Ovary (tissue), 9 donors: ENCODE measurements around the gene RNF217. TPM values are rescaled to one million over a fixed set of nuclear protein-coding genes. Genes with fewer than 3 reads are reported as not detected.
"Not testable (repeated sequence)": the region's sequence is repeated elsewhere in the genome, so short reads cannot be mapped to it uniquely, and the experiment has no call there.

ENCODE experiments used
- DNase-seq, 5 donors: peaks; one replicate each; pipeline ENCODE4 v3.0.0-alpha.2; 2019 to 2020
- H3K27ac ChIP-seq, 2 donors: fragments of 200-600 bp; one replicate each; pipeline versions ENCODE4 v1.5.1 to v1.8.0; 2019 to 2022
- H3K27me3 ChIP-seq: fragments of 200-600 bp; one replicate; pipeline ENCODE4 v1.8.0; 2022
- H3K36me3 ChIP-seq: fragments of 200-600 bp; sonication (generic); one replicate; pipeline ENCODE4 v1.5.1; 2019
- H3K4me1 ChIP-seq: one replicate; pipeline ENCODE4 v1.8.1; 2013; ENCODE audit warnings: mild to moderate bottlenecking, moderate library complexity; ENCODE audit not compliant: insufficient read depth
- H3K4me3 ChIP-seq: fragments of 200-600 bp; sonication (generic); one replicate; pipeline ENCODE4 v1.5.1; 2017
- H3K9me3 ChIP-seq, 2 donors: fragments of 200-600 bp in 1 of 2; sonication (generic) in 1 of 2; one replicate each; pipeline versions ENCODE4 v1.5.1 to v1.8.1; 2013 to 2019; ENCODE audit warnings: mild to moderate bottlenecking in 1 of 2, moderate library complexity in 1 of 2
- EP300 ChIP-seq: sonication (generic); formaldehyde crosslinking; IDR thresholded peaks from one replicate; pipeline ENCODE4 v1.6.1; 2017; ENCODE audit warnings: antibody characterized with exemption
- POLR2A ChIP-seq: fragments of 450-650 bp; IDR thresholded peaks from one replicate; pipeline ENCODE4 v1.6.1; 2017; ENCODE audit warnings: antibody characterized with exemption, mild to moderate bottlenecking, moderate library complexity
- WGBS, 3 donors: extraction: QIAGEN DNeasy Blood & Tissue Kit in 1 of 3; methylation state at CpG; one replicate each; pipeline versions ENCODE4 v1.1.5 to v1.1.7; 2013 to 2017; 5-methylcytosine and 5-hydroxymethylcytosine counted together
- intact Hi-C, 4 donors: fragments of 100-400 bp; cut with DNase I; formaldehyde crosslinking; loops; one replicate each; pipeline versions ENCODE4 v1.11.0 to v1.15.1; 2022 to 2023
- polyA plus RNA-seq, 2 donors: library from polyadenylated mRNA; stranded (reverse); fragments of 200-250 nt in 1 of 2; fragments of 350-450 nt in 1 of 2; fragmentation: Illumina TruSeq in 1 of 2; extraction: RNeasy Lipid Tissue Mini Kit (QIAGEN cat#74804) in 1 of 2; gene quantifications; one replicate each; pipeline ENCODE4 v1.2.3, GENCODE V29; 2013 to 2014
- total RNA-seq, 7 donors: library from RNA; depleted of rRNA in 2 of 7; stranded (reverse); fragments of >200 nt in 2 of 7; fragmentation: NEBNext Ultra II Directional in 3 of 7; extraction: Animal tissue kit (Norgen Biotek cat#: 25700) in 3 of 7; gene quantifications; one replicate each; pipeline versions ENCODE4 v1.1.0 to v1.2.4, GENCODE V29; 2016 to 2023
- TF ChIP-seq, protein P1 (sequence below), 3 donors: fragments of 450-650 bp in 2 of 3; fragments of 200-600 bp in 1 of 3; IDR thresholded peaks; one replicate each; pipeline versions ENCODE4 v1.5.1 to v1.8.0; 2016 to 2022; ENCODE audit warnings: antibody characterized with exemption in 3 of 3, mild to moderate bottlenecking in 1 of 3
- donor health status: DM: no; HTN: no; CAD: no; lungs with moderate emphysema.
- donor health status: DM: no; HTN: no; CAD: no.
- donor health status: Bipolar disorder and iron deficiency.
- donor health status: DM: yes; HTN: yes; CAD: no.
- donor health status: DM: no; HTN: no; CAD: no.
- donor health status: DM: yes; HTN: yes; CAD: no.

The RNF217 gene
- total and polyA plus RNA-seq, 9 donors, result 5.8 to 40.4 (median 33.6) TPM

DNA sequence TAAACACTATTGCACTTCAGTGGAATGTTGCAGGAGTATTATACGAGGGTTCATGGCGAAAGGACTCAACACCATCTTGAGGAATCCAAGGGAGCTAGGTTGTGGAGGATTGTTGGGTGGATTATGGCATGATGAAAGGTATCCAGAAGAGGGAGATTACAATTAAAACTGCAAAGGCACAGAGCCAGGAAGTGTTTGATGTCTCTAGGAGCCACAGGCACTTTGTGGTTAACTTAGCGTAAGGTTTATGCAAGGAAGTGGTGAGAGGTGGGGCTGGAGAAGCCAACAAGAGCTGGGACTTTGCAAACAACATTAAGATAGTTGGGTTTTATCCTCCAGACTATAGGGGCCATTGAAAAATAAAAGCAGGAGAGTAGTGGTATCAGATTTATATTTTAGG, 104.7 kb downstream of the RNF217 start:
- H3K27ac ChIP-seq, result no peak overlapping the region
- TF ChIP-seq POLR2A (no peak), EP300 (no peak)
- TF ChIP-seq, protein P1, sequence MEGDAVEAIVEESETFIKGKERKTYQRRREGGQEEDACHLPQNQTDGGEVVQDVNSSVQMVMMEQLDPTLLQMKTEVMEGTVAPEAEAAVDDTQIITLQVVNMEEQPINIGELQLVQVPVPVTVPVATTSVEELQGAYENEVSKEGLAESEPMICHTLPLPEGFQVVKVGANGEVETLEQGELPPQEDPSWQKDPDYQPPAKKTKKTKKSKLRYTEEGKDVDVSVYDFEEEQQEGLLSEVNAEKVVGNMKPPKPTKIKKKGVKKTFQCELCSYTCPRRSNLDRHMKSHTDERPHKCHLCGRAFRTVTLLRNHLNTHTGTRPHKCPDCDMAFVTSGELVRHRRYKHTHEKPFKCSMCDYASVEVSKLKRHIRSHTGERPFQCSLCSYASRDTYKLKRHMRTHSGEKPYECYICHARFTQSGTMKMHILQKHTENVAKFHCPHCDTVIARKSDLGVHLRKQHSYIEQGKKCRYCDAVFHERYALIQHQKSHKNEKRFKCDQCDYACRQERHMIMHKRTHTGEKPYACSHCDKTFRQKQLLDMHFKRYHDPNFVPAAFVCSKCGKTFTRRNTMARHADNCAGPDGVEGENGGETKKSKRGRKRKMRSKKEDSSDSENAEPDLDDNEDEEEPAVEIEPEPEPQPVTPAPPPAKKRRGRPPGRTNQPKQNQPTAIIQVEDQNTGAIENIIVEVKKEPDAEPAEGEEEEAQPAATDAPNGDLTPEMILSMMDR (IDR thresholded peaks at IDR 0.05), result no peak
- no peaks in the 10 kb centered on the region for H3K9me3 ChIP-seq
- WGBS, 3 donors, result 93 to 95% (median 93%) methylated on average over 3 of the region's 3 CpGs
- H3K27me3 ChIP-seq, result no peaks in the 10 kb centered on the region
- H3K36me3 ChIP-seq, result no peaks in the 10 kb centered on the region
- no peak overlapping the region for H3K4me3 ChIP-seq
- no peaks in the 10 kb centered on the region for H3K4me1 ChIP-seq
- no peak for DNase-seq
- intact Hi-C loops, result no loop called here

DNA sequence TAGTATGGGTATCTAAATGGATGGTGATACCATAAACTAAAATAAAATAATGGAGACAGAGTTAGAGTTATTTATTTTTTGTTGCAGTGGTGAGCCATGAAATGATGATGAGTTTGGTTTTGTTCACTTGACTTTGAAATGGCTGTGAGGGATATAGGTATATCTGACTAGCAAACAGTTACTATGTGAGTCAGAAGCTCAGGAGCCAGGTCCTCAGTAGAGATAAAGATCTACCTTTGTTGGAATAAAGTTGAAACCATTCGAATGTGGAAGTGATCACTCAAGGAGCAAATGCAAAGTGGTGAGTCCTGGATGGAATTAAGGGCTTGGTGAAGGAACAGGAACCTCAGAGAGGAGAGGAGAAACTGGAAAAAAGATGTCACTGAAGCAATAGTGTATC, 105.3 kb downstream of the RNF217 start:
- Histone ChIP-seq H3K27me3 (no peaks in the 10 kb centered on the region), H3K27ac (no peak overlapping the region), H3K36me3 (no peaks in the 10 kb centered on the region), H3K9me3 (no peaks in the 10 kb centered on the region), H3K4me3 (no peak overlapping the region), H3K4me1 (no peaks in the 10 kb centered on the region)
- no peak for DNase-seq
- TF ChIP-seq, protein P1 (IDR thresholded peaks at IDR 0.05), result no peak
- TF ChIP-seq EP300, result no peak
- TF ChIP-seq POLR2A, result no peak
- WGBS, 3 donors, result 97 to 98% (median 97%) methylated on average over 1 of the region's 1 CpG
- intact Hi-C loops, result no loop called here

DNA sequence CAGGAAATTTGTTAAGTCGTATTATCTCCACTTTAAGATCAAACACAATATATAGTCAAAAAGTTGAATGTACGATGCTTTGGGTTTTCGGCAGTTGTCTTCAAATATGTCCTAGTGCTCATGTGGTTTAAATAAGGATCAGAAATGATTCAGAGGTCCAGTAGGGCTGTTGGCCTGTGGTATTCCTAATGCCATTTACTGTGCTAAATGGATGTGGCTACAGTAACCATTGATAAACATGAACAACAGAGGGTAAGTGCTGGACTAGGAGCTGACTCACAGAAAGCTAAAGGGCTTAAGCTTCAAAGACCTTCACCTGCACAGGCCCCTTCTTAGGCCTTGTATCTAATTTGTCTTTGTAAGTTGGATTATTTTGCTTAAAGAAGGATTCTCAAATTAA, 110.8 kb downstream of the RNF217 start:
- H3K27me3 ChIP-seq, result no peaks in the 10 kb centered on the region
- DNase-seq, result no peak
- no peak overlapping the region for H3K27ac ChIP-seq
- 97 to 99% (median 98%) methylated on average over 3 of the region's 3 CpGs for whole genome bisulfite sequencing, 3 donors
- intact Hi-C loops, result no loop called here
- TF ChIP-seq, protein P1 (IDR thresholded peaks at IDR 0.05), result no peak
- TF ChIP-seq POLR2A (no peak), EP300 (no peak)
- H3K9me3 ChIP-seq, result no peaks in the 10 kb centered on the region
- no peak overlapping the region for H3K4me3 ChIP-seq
- no peaks in the 10 kb centered on the region for H3K36me3 ChIP-seq
- H3K4me1 ChIP-seq, result no peaks in the 10 kb centered on the region

DNA sequence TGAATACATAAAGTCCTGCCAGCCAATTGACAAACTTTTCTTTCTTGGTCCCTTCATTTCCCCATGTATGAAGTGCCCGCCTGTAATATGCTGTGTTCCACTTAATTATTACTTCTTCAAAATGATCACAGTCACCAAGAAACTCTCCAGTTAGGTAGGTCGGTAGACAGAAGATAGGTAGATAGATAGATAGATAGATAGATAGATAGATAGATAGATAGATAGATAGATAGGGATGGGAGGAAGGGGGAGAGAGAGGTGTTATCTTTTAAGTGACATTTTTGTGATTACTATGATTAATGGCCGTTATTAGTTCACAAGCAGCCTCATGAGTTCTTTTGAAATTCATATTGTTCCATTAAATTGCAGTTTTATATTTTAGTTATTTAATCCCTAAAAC, 111.9 kb downstream of the RNF217 start:
- no peak overlapping the region for H3K27ac ChIP-seq
- TF ChIP-seq, protein P1 (IDR thresholded peaks at IDR 0.05), result no peak
- TF ChIP-seq EP300 (no peak), POLR2A (no peak)
- H3K9me3 ChIP-seq, result no peaks in the 10 kb centered on the region
- intact Hi-C loops, result no loop called here
- no peaks in the 10 kb centered on the region for H3K36me3 ChIP-seq
- no peaks in the 10 kb centered on the region for H3K4me1 ChIP-seq
- WGBS, 3 donors, result 84 to 89% (median 88%) methylated on average over 3 of the region's 3 CpGs
- no peak for DNase-seq
- H3K27me3 ChIP-seq, result no peaks in the 10 kb centered on the region
- no peak overlapping the region for H3K4me3 ChIP-seq

DNA sequence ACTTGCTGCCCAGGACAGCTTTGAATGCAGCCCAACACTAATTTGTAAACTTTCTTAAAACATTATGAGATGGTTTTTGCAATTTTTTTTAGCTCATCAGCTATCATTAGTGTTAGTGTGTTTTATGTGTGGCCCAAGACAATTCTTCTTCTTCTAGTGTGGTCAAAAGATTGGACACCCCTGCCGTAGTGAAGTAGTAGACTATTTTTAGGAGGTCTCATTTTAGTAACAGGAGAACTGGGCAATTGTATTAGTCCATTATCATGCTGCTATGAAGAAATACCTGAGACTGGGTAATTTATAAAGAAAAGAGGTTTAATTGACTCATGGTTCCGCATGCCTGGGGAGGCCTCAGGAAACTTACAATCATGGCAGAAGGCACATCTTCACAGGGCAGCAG, 112.8 kb downstream of the RNF217 start:
- WGBS, 3 donors, result 95 to 96% (median 95%) methylated on average over 2 of the region's 2 CpGs
- DNase-seq, intact Hi-C loops, H3K27ac ChIP-seq, H3K36me3 ChIP-seq, H3K27me3 ChIP-seq, H3K4me3 ChIP-seq, H3K9me3 ChIP-seq, H3K4me1 ChIP-seq: not testable (repeated sequence)
